ENCODE data around the gene XK.
"Not testable (repeated sequence)": the region's sequence is repeated elsewhere in the genome, so short reads cannot be mapped to it uniquely, and the experiment has no call there.

Gene XK

GRCh38 chrX:37685381-37686359 is at the start of gene XK:
TSS of gene XK (plus strand) at chrX:37685791. CDS start at chrX:37685962, 171 bp downstream.
- peak; percentile 12 to 27 for DNase-seq

DNA sequence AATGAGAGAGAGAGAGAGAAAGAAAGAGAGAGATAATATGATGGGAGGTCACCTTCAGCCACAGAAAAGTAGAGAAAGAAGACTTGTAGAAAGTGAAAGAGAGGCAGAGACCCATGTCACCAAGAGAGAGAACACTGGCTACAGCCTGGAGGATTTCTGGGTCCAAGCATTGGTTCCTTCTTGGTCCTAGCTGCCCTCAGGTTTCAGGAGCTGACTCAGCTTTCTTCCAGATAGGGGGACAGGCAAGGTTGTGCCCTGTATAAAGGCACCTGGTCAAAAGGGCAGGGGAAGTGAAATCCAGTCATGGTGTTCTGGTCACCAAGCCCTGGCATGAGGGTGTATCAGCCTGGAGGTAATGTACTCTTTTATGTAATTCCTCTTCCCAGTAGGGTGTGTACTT is 47.5 kb upstream of the XK start:
- DNase-seq: no peak

DNA sequence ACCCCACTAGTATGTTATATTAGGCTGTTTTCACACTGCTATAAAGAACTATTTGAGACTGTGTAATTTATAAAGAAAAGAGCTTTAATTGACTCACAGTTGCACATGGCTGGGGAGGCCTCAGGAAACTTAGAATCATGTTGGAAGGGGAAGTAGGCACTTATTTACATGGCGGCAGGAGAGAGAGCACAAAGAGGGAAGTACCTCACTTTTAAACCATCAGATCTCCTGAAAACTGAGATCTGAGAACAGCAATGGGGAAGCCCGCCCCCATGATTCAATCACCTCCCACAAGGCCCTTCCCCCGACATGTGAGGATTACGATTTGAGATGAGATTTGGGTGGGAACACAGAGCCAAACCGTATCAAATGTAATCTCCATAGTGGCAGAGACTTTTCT is 45.4 kb upstream of the XK start:
- no peak for DNase-seq

GRCh38 chrX:37641859-37642258 is 43.7 kb upstream of the XK start:
- DNase-seq: no peak

- no peak for DNase-seq
Measured at GRCh38 chrX:37644381-37645305, 40.9 kb upstream of the XK start.

DNA sequence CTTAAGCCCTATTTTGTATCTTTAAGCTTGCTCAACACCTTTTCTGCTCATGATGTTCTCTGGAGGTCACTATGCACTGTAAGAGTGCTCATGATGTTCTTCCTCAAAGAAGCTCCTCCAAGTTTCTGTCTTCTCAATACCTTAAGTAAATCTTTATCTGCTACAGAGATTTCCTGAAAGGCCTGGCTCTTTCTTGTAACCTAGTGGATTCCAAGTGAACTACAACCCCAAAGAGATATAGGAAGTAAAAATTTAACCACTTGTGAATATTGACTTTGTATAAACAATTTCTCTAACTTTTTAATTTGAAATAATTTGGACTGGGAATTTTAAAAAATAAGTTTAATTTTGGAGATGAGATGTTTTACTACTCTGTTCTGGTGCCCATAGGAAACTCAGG is 39.3 kb upstream of the XK start:
- no peak for DNase-seq

- not testable (repeated sequence) for DNase-seq
Measured at GRCh38 chrX:37650879-37651278, 34.7 kb upstream of the XK start.

DNA sequence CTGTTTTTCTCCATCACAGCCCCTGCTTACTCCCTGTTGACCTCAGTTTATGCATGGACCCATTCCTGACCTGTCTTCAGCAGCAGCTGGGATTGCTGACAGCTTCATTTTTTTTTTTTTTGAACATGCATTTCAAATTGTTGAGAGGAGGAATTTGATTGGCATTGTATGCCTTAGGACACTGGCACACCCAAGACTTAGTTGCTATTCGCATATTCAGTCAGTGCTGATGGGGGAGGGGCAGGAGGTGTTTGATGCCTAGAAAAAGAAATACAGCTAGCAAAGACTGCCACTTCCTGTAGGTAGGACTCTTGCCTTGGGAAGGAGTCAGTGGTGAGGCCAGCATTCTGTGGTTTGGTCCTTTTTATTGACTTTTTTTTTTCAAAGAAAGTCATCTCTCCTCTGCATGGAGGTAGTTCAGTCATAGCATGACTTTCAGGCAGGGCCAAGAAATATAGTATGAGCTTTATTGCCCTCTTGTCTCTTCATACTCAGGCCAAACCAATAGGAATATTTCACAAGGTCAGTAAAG is 33.6 kb upstream of the XK start:
- DNase-seq: no peak

DNA sequence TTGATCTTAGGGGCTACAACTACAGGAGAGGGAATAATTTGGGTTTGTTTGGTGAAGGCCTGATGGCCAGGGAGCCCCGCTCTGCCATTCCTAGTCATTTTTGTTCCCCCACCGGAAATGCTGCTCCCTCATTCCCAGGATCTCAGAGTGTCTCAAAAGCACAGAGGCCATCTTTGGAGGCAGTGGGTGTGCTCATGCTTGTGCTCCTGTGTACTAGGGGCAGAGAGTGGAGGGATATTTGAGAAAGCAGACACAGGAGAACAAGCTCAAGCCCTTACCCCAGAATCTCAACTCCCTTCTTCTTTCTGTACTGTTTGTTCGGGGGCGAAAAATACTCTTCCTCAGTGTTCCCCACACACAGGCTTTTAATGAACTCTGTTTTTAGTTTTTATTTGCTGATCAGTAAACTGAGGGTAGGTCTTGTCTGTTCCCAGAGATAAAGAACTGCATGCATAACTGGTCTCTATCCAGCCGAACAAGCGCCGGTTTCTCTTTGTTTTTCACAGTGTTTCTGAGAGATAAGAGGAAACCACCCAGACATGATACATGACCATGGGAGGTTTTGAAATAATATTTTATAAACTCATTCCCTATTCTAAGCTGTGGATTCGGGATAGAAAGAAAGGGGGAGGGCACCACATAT is 32.9 kb upstream of the XK start:
- DNase-seq: no peak

GRCh38 chrX:37653397-37654085 is 32.0 kb upstream of the XK start:
- no peak for DNase-seq

GRCh38 chrX:37658343-37659030 is 27.1 kb upstream of the XK start:
- no peak for DNase-seq

GRCh38 chrX:37659047-37659446 is 26.5 kb upstream of the XK start:
- DNase-seq: no peak

GRCh38 chrX:37662181-37662580 is 23.4 kb upstream of the XK start:
- no peak for DNase-seq

- no peak for DNase-seq
Measured at GRCh38 chrX:37666516-37666915, 19.1 kb upstream of the XK start.

DNA sequence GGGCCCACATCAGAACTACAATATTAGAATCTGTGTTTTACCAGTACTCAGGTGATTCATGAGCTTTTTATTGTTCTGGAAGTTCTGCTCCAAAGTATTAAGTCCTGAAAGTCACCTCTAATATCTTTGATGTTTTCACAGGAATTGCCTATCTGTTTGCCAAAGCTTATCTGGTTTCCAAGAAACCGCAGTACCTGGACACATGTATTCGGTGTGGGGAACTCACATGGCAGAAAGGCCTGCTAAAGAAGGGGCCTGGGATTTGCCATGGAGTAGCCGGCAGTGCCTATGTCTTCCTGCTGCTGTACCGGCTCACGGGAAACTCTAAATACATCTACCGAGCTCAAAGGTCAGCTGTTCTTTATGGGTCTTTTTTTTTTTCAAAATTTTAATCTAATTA is 18.4 kb upstream of the XK start:
- no peak for DNase-seq

DNA sequence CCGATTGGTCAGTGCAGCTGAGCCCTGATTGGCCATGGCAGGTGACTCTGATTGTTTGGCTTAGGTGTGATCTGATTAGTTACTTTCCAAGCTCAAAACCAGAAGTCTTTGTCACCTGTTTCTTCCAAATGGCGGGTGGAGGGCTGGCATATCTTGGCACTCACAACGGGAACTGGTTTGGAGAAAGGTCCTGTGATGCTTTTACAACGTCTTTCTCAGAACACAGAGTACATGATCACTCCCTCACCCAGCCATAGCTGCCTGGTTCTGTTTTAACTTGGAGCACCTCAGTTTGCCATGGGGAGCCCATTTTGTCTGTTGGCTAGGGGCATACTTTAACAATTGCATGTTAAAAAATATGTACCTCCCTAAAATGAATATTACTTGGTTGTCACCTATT is 13.0 kb upstream of the XK start:
- no peak for DNase-seq

DNA sequence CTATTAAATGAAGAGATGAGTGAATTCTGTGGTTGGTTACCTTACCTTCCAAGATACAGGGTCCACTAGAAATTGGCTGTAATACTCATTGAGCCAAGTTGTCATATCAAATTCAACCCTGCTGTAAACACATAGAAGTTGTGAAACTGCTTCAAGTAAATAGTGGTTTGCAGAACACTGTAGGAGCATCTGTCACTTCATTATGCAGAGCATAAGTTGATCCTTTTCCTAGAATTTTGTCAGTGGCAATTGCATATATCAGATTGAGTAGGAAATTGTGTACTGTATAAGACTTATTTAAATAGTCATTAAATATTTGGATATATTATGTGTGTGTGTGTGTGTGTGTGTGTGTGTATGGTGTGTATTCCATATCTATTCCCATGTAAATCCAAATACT is 8.8 kb upstream of the XK start:
- DNase-seq: no peak

DNA sequence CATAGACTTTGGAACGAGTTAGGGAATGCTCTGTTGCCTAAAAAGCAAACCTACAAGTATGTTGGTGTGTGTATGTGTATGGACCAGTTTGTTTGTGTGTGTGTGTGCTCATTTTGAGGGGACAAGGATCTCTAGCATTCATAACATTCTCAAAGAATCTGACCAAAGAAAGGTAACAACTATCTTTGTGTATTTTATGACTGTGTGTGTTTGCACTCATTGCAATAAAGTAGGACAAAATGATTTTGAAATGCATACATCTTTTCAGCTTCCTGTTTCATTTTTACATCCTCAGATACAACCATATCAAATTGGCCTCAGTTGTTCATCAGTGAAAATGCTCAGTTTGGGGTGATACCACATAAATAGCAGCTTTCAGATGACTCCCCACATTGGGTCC is 8.3 kb upstream of the XK start:
- DNase-seq: no peak

GRCh38 chrX:37677765-37678164 is 7.8 kb upstream of the XK start:
- no peak for DNase-seq

DNA sequence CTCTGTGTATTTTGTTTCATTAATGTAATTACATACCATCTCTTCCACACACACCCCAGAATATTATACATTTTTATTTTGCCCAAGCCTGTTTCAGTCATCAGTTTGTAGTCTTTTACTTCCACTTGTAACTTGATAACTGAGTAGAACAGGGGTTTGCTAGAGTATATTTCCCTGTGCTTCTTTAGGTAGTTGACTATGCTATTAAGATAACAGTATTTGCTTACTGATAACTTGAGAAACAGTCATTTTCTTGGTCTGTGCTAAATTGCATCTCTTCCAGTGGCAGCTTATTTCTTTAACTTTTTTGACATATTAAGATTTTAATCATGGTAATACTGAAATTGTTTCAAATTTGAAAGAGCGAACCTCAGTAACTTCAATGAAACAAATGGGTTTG is 7.0 kb upstream of the XK start:
- no peak for DNase-seq

DNA sequence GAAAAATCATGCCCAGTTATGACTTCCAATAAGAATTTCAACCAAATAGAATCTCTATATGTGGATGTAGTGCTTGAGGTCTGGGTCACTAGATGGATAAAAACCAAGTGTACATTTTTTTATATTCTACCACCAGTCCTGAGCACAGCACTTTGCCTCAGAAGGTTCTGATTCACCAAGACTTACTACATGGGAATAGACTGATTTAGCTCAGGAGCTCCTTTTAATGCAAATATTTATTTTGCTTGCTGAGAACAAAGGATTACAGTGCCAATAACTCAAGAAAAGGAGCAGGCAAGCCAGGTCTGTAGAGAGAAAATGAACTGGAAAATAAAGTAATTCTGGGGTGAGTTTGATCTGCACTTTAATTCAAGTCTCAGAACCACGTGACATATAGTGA is 6.4 kb upstream of the XK start:
- DNase-seq: no peak

- no peak for DNase-seq
Measured at GRCh38 chrX:37679888-37680287, 5.7 kb upstream of the XK start.

Measured in stimulated activated CD4-positive, alpha-beta T cell treated with anti-CD3 and anti-CD28 coated beads, Interleukin-4, amount 100 ng/mL, for 4 hours (primary cell).